NT2/D1 (cell line): ENCODE data around the gene SPINK14.
A peak's percentile ranks its signal among the peaks of the same experiment; 100 is the strongest.

Experiments used
- DNase-seq: peaks from one replicate; pipeline ENCODE4 v3.0.0-alpha.2; 2011; ENCODE audit warnings: low read depth, low spot score
- H3K27me3 ChIP-seq: 2 replicates; pipeline ENCODE4 v1.6.0; 2011; ENCODE audit warnings: mild to moderate bottlenecking; ENCODE audit not compliant: insufficient read length, insufficient read depth
- H3K36me3 ChIP-seq: 2 replicates; pipeline ENCODE4 v1.6.1; 2011; ENCODE audit warnings: mild to moderate bottlenecking, low read length, mixed read lengths; ENCODE audit not compliant: insufficient read depth, insufficient read length
- H3K4me1 ChIP-seq: 2 replicates; pipeline ENCODE4 v1.5.1; 2011; ENCODE audit not compliant: insufficient read depth, insufficient read length
- H3K4me3 ChIP-seq: 2 replicates; pipeline ENCODE4 v1.5.1; 2011; ENCODE audit warnings: low read depth; ENCODE audit not compliant: insufficient read length
- H3K9ac ChIP-seq: 2 replicates; pipeline ENCODE4 v1.6.0; 2011; ENCODE audit warnings: low read depth; ENCODE audit not compliant: insufficient read length
- H3K9me3 ChIP-seq: 2 replicates; pipeline ENCODE4 v1.5.1; 2011; ENCODE audit warnings: mild to moderate bottlenecking, low read length; ENCODE audit not compliant: insufficient read depth
- SUZ12 ChIP-seq: IDR thresholded peaks from 2 replicates; pipeline ENCODE4 v1.6.1; 2011; ENCODE audit not compliant: insufficient read length, insufficient read depth; ENCODE audit errors: extremely low read depth
- YY1 ChIP-seq: IDR thresholded peaks from 2 replicates; pipeline ENCODE4 v1.6.1; 2011; ENCODE audit not compliant: insufficient read length, insufficient read depth
- ZNF274 ChIP-seq: IDR thresholded peaks from 2 replicates; pipeline ENCODE4 v1.6.1; 2011; ENCODE audit warnings: mild to moderate bottlenecking, low read depth, low read length

The SPINK14 gene

GRCh38 chr5:148166550-148167283, 1.6 kb upstream of the SPINK14 start:
- no peak for DNase-seq
- Histone ChIP-seq H3K9ac (no peak overlapping the region), H3K4me1 (no peaks in the 10 kb centered on the region), H3K36me3 (no peaks in the 10 kb centered on the region), H3K4me3 (no peak overlapping the region), H3K27me3 (no peaks in the 10 kb centered on the region), H3K9me3 (peaks cover 4% of the 10 kb centered on the region; the same call in 1 of the 2 replicates)
- TF ChIP-seq SUZ12 (no peak), ZNF274 (no peak), YY1 (no peak)

GRCh38 chr5:148172377-148172776, 4.0 kb downstream of the SPINK14 start:
- H3K4me1 ChIP-seq = no peaks in the 10 kb centered on the region
- no peaks in the 10 kb centered on the region for H3K9me3 ChIP-seq
- TF ChIP-seq YY1 (no peak), SUZ12 (no peak), ZNF274 (no peak)
- no peak overlapping the region for H3K9ac ChIP-seq
- no peak for DNase-seq
- H3K27me3 ChIP-seq = no peaks in the 10 kb centered on the region
- H3K4me3 ChIP-seq = no peak overlapping the region
- no peaks in the 10 kb centered on the region for H3K36me3 ChIP-seq

- no peaks in the 10 kb centered on the region for H3K27me3 ChIP-seq
- TF ChIP-seq SUZ12 (no peak), ZNF274 (no peak), YY1 (no peak)
- no peak for DNase-seq
- H3K9ac ChIP-seq = no peak overlapping the region
- H3K4me3 ChIP-seq = no peak overlapping the region
- no peaks in the 10 kb centered on the region for H3K9me3 ChIP-seq
- no peaks in the 10 kb centered on the region for H3K36me3 ChIP-seq
- H3K4me1 ChIP-seq = no peaks in the 10 kb centered on the region
Observed at GRCh38 chr5:148176480-148176879, 8.1 kb downstream of the SPINK14 start.

- Histone ChIP-seq H3K36me3 (no peaks in the 10 kb centered on the region), H3K9me3 (no peaks in the 10 kb centered on the region), H3K4me3 (no peak overlapping the region), H3K9ac (no peak overlapping the region), H3K4me1 (no peaks in the 10 kb centered on the region), H3K27me3 (no peaks in the 10 kb centered on the region)
- no peak for TF ChIP-seq SUZ12
- no peak for TF ChIP-seq YY1
- no peak for TF ChIP-seq ZNF274
- no peak for DNase-seq
Observed at GRCh38 chr5:148177207-148177606, 8.9 kb downstream of the SPINK14 start.

GRCh38 chr5:148179234-148179824, 11.0 kb downstream of the SPINK14 start:
- Histone ChIP-seq H3K36me3 (no peaks in the 10 kb centered on the region), H3K9me3 (no peaks in the 10 kb centered on the region), H3K27me3 (no peaks in the 10 kb centered on the region), H3K4me3 (no peak overlapping the region), H3K4me1 (no peaks in the 10 kb centered on the region), H3K9ac (no peak overlapping the region)
- TF ChIP-seq YY1 (no peak), ZNF274 (no peak), SUZ12 (no peak)
- peak; percentile 16 for DNase-seq

- TF ChIP-seq YY1 = no peak
- TF ChIP-seq SUZ12 = no peak
- TF ChIP-seq ZNF274 = no peak
- DNase-seq = no peak
Observed at GRCh38 chr5:148186248-148187003, 18.1 kb downstream of the SPINK14 start.

GRCh38 chr5:148191010-148191409, 22.7 kb downstream of the SPINK14 start:
- H3K4me3 ChIP-seq = no peak overlapping the region
- DNase-seq = no peak
- H3K9me3 ChIP-seq = no peaks in the 10 kb centered on the region
- no peaks in the 10 kb centered on the region for H3K36me3 ChIP-seq
- H3K4me1 ChIP-seq = no peaks in the 10 kb centered on the region
- TF ChIP-seq ZNF274 = no peak
- TF ChIP-seq SUZ12 = no peak
- no peak for TF ChIP-seq YY1
- no peaks in the 10 kb centered on the region for H3K27me3 ChIP-seq
- H3K9ac ChIP-seq = no peak overlapping the region

More at GRCh38 chr5:148186248-148187003, 18.1 kb downstream of the SPINK14 start:
- H3K4me1 ChIP-seq = no peaks in the 10 kb centered on the region
- H3K9ac ChIP-seq = no peak overlapping the region
- no peaks in the 10 kb centered on the region for H3K27me3 ChIP-seq
- no peak overlapping the region for H3K4me3 ChIP-seq
- no peaks in the 10 kb centered on the region for H3K36me3 ChIP-seq
- no peaks in the 10 kb centered on the region for H3K9me3 ChIP-seq
